ENCODE data around the gene PPP1R1C. TPM values are rescaled to one million over a fixed set of nuclear protein-coding genes. Genes with fewer than 3 reads are reported as not detected.
A peak's percentile ranks its signal among the peaks of the same experiment; 100 is the strongest.

The PPP1R1C gene
- total RNA-seq, 1 experiment from 2014 or later: 2.0 TPM

DNA sequence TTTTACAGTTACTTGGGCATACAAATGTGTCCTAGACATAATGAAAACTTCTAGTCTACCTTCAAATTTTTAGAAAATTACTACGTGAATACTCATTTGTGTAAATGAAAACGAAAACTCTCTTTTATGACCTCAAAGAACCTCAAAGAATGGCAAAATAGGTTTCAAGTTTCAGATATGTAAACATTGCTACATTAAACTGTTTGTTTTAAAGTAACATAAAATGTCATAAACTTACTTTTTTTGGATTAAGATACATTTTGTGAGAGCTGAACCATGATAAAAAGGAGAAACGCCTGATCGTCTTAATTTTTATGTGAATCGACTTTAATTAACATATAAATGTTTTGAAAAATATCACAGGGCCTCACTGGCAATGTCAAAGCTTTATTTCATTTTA is 91.4 kb downstream of the PPP1R1C start:
- no peak overlapping the region for H3K27ac Mint-ChIP-seq (ENCODE audit: unreplicated experiment)
- TF ChIP-seq, protein P1, sequence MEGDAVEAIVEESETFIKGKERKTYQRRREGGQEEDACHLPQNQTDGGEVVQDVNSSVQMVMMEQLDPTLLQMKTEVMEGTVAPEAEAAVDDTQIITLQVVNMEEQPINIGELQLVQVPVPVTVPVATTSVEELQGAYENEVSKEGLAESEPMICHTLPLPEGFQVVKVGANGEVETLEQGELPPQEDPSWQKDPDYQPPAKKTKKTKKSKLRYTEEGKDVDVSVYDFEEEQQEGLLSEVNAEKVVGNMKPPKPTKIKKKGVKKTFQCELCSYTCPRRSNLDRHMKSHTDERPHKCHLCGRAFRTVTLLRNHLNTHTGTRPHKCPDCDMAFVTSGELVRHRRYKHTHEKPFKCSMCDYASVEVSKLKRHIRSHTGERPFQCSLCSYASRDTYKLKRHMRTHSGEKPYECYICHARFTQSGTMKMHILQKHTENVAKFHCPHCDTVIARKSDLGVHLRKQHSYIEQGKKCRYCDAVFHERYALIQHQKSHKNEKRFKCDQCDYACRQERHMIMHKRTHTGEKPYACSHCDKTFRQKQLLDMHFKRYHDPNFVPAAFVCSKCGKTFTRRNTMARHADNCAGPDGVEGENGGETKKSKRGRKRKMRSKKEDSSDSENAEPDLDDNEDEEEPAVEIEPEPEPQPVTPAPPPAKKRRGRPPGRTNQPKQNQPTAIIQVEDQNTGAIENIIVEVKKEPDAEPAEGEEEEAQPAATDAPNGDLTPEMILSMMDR (IDR thresholded peaks at IDR 0.05; ENCODE audit: unreplicated experiment): no peak

DNA sequence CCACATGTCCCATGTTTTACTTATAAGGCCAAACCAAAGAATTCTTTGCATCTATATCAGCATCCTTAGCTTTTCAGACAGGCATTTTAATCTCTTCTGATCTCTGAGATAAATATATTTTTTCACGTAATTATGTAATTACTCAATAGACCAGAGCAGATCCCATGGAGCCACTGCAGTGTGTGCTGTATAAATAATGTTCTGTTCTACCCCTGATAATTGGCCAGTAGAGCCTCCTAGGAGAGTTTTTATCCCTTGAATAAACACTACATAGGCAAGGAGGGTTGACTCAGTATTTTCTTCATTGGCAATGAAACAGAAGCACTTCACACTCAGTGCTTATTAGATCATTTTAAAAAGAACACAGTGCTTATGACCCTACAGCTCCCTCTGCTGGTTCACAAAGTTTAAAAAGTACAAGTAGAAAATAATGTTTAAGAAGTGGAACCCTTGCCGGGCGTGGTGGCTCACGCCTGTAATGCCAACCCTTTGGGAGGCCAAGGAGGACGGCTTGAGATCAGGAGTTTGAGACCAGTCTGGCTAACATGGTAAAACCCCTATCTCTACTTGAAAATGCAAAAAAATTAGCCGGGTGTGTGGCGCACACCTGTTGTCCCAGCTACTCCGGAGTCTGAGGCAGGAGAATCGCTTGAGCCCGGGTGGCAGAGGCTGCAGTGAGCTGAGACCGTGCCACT is 91.9 kb downstream of the PPP1R1C start:
- TF ChIP-seq, protein P1 (IDR thresholded peaks at IDR 0.05; ENCODE audit: unreplicated experiment): peak; percentile 57
- Mint-ChIP-seq H3K4me3 (ENCODE audit: low read depth, unreplicated experiment) (peak overlapping the region; percentile 36), H3K27me3 (ENCODE audit: unreplicated experiment) (no peaks in the 10 kb centered on the region), H3K36me3 (ENCODE audit: insufficient read depth, unreplicated experiment) (no peaks in the 10 kb centered on the region), H3K27ac (ENCODE audit: unreplicated experiment) (no peak overlapping the region), H3K9me3 (ENCODE audit: low read depth, unreplicated experiment) (no peaks in the 10 kb centered on the region), H3K4me1 (ENCODE audit: low read depth, unreplicated experiment) (no peaks in the 10 kb centered on the region)
- no TSS peak for BruUV-seq (replicated peaks)
- peak; percentile 70 for DNase-seq
- CTCF ChIA-PET: interaction anchor here (0.7 to 2.2 kb wide), 12 partner anchors 121 to 504 kb away, joined by 3 to 8 read pairs (median 4); no protein-coding TSS in a partner anchor
- intact Hi-C loops (cut with micrococcal nuclease; ENCODE audit: unreplicated experiment): loop anchor here (1.0 to 5.0 kb wide), 6 partner anchors 125 to 505 kb away; no protein-coding TSS in a partner anchor

More for the DNA sequence above, 91.4 kb downstream of the PPP1R1C start:
- intact Hi-C loops (cut with micrococcal nuclease; ENCODE audit: unreplicated experiment): loop anchor here (1.0 to 5.0 kb wide), 5 partner anchors 125 to 339 kb away; no protein-coding TSS in a partner anchor
- Mint-ChIP-seq H3K36me3 (ENCODE audit: insufficient read depth, unreplicated experiment) (no peaks in the 10 kb centered on the region), H3K4me1 (ENCODE audit: low read depth, unreplicated experiment) (no peaks in the 10 kb centered on the region), H3K27me3 (ENCODE audit: unreplicated experiment) (no peaks in the 10 kb centered on the region), H3K4me3 (ENCODE audit: low read depth, unreplicated experiment) (no peak overlapping the region), H3K9me3 (ENCODE audit: low read depth, unreplicated experiment) (no peaks in the 10 kb centered on the region)
- CTCF ChIA-PET: interaction anchor here (1.0 to 2.2 kb wide), 9 partner anchors 120 to 504 kb away, joined by 3 to 8 read pairs (median 5); no protein-coding TSS in a partner anchor
- DNase-seq: no peak
- no TSS peak for BruUV-seq (replicated peaks)

DNA sequence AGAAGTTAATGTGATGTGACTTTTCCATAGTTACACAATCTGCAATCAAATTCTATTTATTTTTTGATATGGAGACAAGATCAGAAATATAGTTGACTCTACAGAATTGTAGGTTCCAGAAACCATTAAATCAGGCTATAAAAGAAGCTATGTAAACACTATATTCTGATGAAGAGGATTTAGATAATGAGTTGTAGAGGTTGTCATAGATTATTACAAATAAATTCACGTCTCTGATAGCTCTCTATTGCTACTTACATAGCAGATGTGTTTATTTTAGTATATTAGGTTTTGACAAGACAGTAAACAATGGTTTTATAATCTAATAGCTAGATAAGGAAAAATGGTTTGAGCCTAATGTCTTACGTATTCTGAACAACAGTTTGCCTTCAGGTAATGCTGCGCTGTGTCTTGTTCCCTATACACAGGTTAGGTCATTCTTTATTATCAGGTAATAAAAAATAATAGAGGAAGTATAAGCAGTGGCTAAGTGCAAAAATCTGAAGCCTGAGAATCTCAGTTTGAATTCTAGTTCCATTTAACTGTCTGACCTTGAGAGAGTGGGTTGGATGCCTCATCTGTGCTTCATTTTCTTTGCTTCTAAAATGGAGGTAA is 93.4 kb downstream of the PPP1R1C start:
- H3K9me3 Mint-ChIP-seq (ENCODE audit: low read depth, unreplicated experiment): no peaks in the 10 kb centered on the region
- CTCF ChIA-PET: interaction anchor here (0.9 to 2.2 kb wide), 2 partner anchors 341 to 364 kb away, joined by 6 to 8 read pairs; no protein-coding TSS in a partner anchor
- H3K27ac Mint-ChIP-seq (ENCODE audit: unreplicated experiment): no peak overlapping the region
- BruUV-seq (replicated peaks): no TSS peak
- H3K36me3 Mint-ChIP-seq (ENCODE audit: insufficient read depth, unreplicated experiment): no peaks in the 10 kb centered on the region
- H3K4me3 Mint-ChIP-seq (ENCODE audit: low read depth, unreplicated experiment): no peak overlapping the region
- H3K27me3 Mint-ChIP-seq (ENCODE audit: unreplicated experiment): no peaks in the 10 kb centered on the region
- TF ChIP-seq, protein P1 (IDR thresholded peaks at IDR 0.05; ENCODE audit: unreplicated experiment): no peak
- intact Hi-C loops (cut with micrococcal nuclease; ENCODE audit: unreplicated experiment): loop anchor here (2.0 to 5.0 kb wide), 3 partner anchors 127 to 506 kb away; no protein-coding TSS in a partner anchor
- no peak for DNase-seq
- H3K4me1 Mint-ChIP-seq (ENCODE audit: low read depth, unreplicated experiment): no peaks in the 10 kb centered on the region

DNA sequence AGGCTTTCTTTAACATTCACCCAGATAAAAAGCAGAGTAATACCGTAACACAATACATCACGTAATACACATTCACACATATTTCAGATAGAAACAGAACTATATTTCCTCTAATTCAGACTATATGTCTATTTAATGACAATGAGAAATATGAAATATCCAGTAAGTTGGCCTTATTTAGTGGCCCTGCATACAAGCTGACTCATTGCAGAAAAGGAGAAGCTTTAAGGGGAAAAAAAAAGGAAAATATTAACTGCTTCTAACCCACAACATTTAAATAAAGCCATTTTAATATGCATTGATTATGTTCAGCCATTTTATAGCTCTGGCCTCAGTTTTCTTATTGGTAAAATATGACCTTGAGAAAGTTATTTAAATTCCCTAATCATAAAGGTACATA is 94.8 kb downstream of the PPP1R1C start:
- CTCF ChIA-PET: no interaction called here
- BruUV-seq (replicated peaks): no TSS peak
- Mint-ChIP-seq H3K27me3 (ENCODE audit: unreplicated experiment) (no peaks in the 10 kb centered on the region), H3K27ac (ENCODE audit: unreplicated experiment) (no peak overlapping the region), H3K9me3 (ENCODE audit: low read depth, unreplicated experiment) (no peaks in the 10 kb centered on the region), H3K4me1 (ENCODE audit: low read depth, unreplicated experiment) (no peaks in the 10 kb centered on the region), H3K4me3 (ENCODE audit: low read depth, unreplicated experiment) (no peak overlapping the region), H3K36me3 (ENCODE audit: insufficient read depth, unreplicated experiment) (no peaks in the 10 kb centered on the region)
- intact Hi-C loops (cut with micrococcal nuclease; ENCODE audit: unreplicated experiment): no loop called here
- no peak for DNase-seq
- TF ChIP-seq, protein P1 (IDR thresholded peaks at IDR 0.05; ENCODE audit: unreplicated experiment): no peak
